ENCODE results near the gene FHDC1.

FHDC1 gene

GRCh38 chr4:152917543-152918395 is 18.4 kb upstream of the FHDC1 start:
- TF ChIP-seq CREB1 (IDR thresholded peaks at IDR 0.05; ENCODE audit: low read depth) = no peak
- TF ChIP-seq TCF12 (IDR thresholded peaks at IDR 0.05; ENCODE audit: low read depth) = no peak
- TF ChIP-seq NFIC (IDR thresholded peaks at IDR 0.05) = no peak
- TF ChIP-seq RAD21 (IDR thresholded peaks at IDR 0.05; ENCODE audit: low read depth) = no peak
- TF ChIP-seq TAF1 (IDR thresholded peaks at IDR 0.05; ENCODE audit: low read depth) = no peak
- TF ChIP-seq TEAD4 (IDR thresholded peaks at IDR 0.05) = no peak
- TF ChIP-seq EGR1 (IDR thresholded peaks at IDR 0.05) = no peak
- TF ChIP-seq EP300 (IDR thresholded peaks at IDR 0.05; ENCODE audit: borderline replicate concordance) = no peak
- no peak for TF ChIP-seq YY1 (IDR thresholded peaks at IDR 0.05; ENCODE audit: low read depth)
- TF ChIP-seq USF1 (IDR thresholded peaks at IDR 0.05) = no peak
- TF ChIP-seq REST (IDR thresholded peaks at IDR 0.05; ENCODE audit: low read depth) = no peak
- no peak for TF ChIP-seq CEBPB (IDR thresholded peaks at IDR 0.05)

GRCh38 chr4:152919826-152920225 is 16.3 kb upstream of the FHDC1 start:
- TF ChIP-seq USF1 (IDR thresholded peaks at IDR 0.05) (no peak), REST (IDR thresholded peaks at IDR 0.05; ENCODE audit: low read depth) (no peak), TAF1 (IDR thresholded peaks at IDR 0.05; ENCODE audit: low read depth) (no peak), TEAD4 (IDR thresholded peaks at IDR 0.05) (no peak), EGR1 (IDR thresholded peaks at IDR 0.05) (no peak), RAD21 (IDR thresholded peaks at IDR 0.05; ENCODE audit: low read depth) (no peak), YY1 (IDR thresholded peaks at IDR 0.05; ENCODE audit: low read depth) (no peak), EP300 (IDR thresholded peaks at IDR 0.05; ENCODE audit: borderline replicate concordance) (no peak), TCF12 (IDR thresholded peaks at IDR 0.05; ENCODE audit: low read depth) (no peak), CEBPB (IDR thresholded peaks at IDR 0.05) (no peak), MAX (IDR thresholded peaks at IDR 0.05) (no peak), ZBTB7A (IDR thresholded peaks at IDR 0.05; ENCODE audit: low read depth) (no peak), FOXM1 (IDR thresholded peaks at IDR 0.05; ENCODE audit: borderline replicate concordance, low read depth) (no peak), CREB1 (IDR thresholded peaks at IDR 0.05; ENCODE audit: low read depth) (no peak), NFIC (IDR thresholded peaks at IDR 0.05) (no peak)

GRCh38 chr4:152920768-152921167 is 15.4 kb upstream of the FHDC1 start:
- TF ChIP-seq CEBPB (IDR thresholded peaks at IDR 0.05) (no peak), RAD21 (IDR thresholded peaks at IDR 0.05; ENCODE audit: low read depth) (no peak), TEAD4 (IDR thresholded peaks at IDR 0.05) (no peak), FOXM1 (IDR thresholded peaks at IDR 0.05; ENCODE audit: borderline replicate concordance, low read depth) (no peak), MAX (IDR thresholded peaks at IDR 0.05) (no peak), REST (IDR thresholded peaks at IDR 0.05; ENCODE audit: low read depth) (no peak), EP300 (IDR thresholded peaks at IDR 0.05; ENCODE audit: borderline replicate concordance) (no peak), NFIC (IDR thresholded peaks at IDR 0.05) (no peak)

GRCh38 chr4:152921284-152921683 is 14.8 kb upstream of the FHDC1 start:
- TF ChIP-seq CEBPB (IDR thresholded peaks at IDR 0.05) = no peak
- no peak for TF ChIP-seq ZBTB7A (IDR thresholded peaks at IDR 0.05; ENCODE audit: low read depth)
- TF ChIP-seq FOXM1 (IDR thresholded peaks at IDR 0.05; ENCODE audit: borderline replicate concordance, low read depth) = no peak
- TF ChIP-seq TCF12 (IDR thresholded peaks at IDR 0.05; ENCODE audit: low read depth) = no peak
- TF ChIP-seq TEAD4 (IDR thresholded peaks at IDR 0.05) = no peak
- TF ChIP-seq EP300 (IDR thresholded peaks at IDR 0.05; ENCODE audit: borderline replicate concordance) = no peak
- no peak for TF ChIP-seq NFIC (IDR thresholded peaks at IDR 0.05)
- no peak for TF ChIP-seq YY1 (IDR thresholded peaks at IDR 0.05; ENCODE audit: low read depth)
- TF ChIP-seq CREB1 (IDR thresholded peaks at IDR 0.05; ENCODE audit: low read depth) = no peak
- no peak for TF ChIP-seq RAD21 (IDR thresholded peaks at IDR 0.05; ENCODE audit: low read depth)
- no peak for TF ChIP-seq MAX (IDR thresholded peaks at IDR 0.05)
- TF ChIP-seq USF1 (IDR thresholded peaks at IDR 0.05) = no peak

All from Ishikawa (cell line).